Activated CD4-positive, CD25-positive, alpha-beta regulatory T cell treated with anti-CD3 and anti-CD28 coated beads, Interleukin-2, amount 50 U/mL, for 72 hours (primary cell): Measurements from ENCODE around the gene LMO3.
"Not testable (repeated sequence)": the region's sequence is repeated elsewhere in the genome, so short reads cannot be mapped to it uniquely, and the experiment has no call there.

Source experiments
- DNase-seq: peaks from one replicate; pipeline ENCODE4 v3.0.0; 2021

Gene LMO3

GRCh38 chr12:16537652-16538051, 68.3 kb downstream of the LMO3 start:
- DNase-seq: not testable (repeated sequence)

- DNase-seq: no peak
Measured at GRCh38 chr12:16531621-16532020, 74.3 kb downstream of the LMO3 start.

GRCh38 chr12:16530268-16530850, 75.6 kb downstream of the LMO3 start:
- no peak for DNase-seq

- DNase-seq: no peak
Measured at GRCh38 chr12:16526693-16527092, 79.3 kb downstream of the LMO3 start.

- DNase-seq: no peak
Measured at GRCh38 chr12:16524378-16524777, 81.6 kb downstream of the LMO3 start.

GRCh38 chr12:16523951-16524331, 82.0 kb downstream of the LMO3 start:
- no peak for DNase-seq

GRCh38 chr12:16523284-16523950, 82.5 kb downstream of the LMO3 start:
- DNase-seq: no peak

- no peak for DNase-seq
Measured at GRCh38 chr12:16520328-16520727, 85.6 kb downstream of the LMO3 start.

- no peak for DNase-seq
Measured at GRCh38 chr12:16515666-16516065, 90.3 kb downstream of the LMO3 start.

- DNase-seq: no peak
Measured at GRCh38 chr12:16513231-16513630, 92.7 kb downstream of the LMO3 start.

- no peak for DNase-seq
Measured at GRCh38 chr12:16509411-16509810, 96.6 kb downstream of the LMO3 start.

GRCh38 chr12:16506394-16506793, 99.6 kb downstream of the LMO3 start:
- no peak for DNase-seq

- DNase-seq: no peak
Measured at GRCh38 chr12:16504200-16504599, 101.8 kb downstream of the LMO3 start.

- DNase-seq: no peak
Measured at GRCh38 chr12:16499611-16500010, 106.4 kb downstream of the LMO3 start.
